Right forelimb (tissue), 1 donor: Measurements from ENCODE around the gene MAFB.
"Not testable (repeated sequence)": the region's sequence is repeated elsewhere in the genome, so short reads cannot be mapped to it uniquely, and the experiment has no call there.

ENCODE experiments used
- DNase-seq: peaks from one replicate; pipeline ENCODE4 v3.0.0-alpha.2; 2018

MAFB gene

GRCh38 chr20:40689100-40689942 is at the start of gene MAFB:
Gene MAFB, minus strand, starts transcription at chr20:40689236. Its CDS starts 386 bp downstream, at chr20:40688850.
- peak; percentile 95 for DNase-seq

- DNase-seq, result not testable (repeated sequence)
These were observed 47.4 kb upstream of the MAFB start for GRCh38 chr20:40736468-40736867.

DNA sequence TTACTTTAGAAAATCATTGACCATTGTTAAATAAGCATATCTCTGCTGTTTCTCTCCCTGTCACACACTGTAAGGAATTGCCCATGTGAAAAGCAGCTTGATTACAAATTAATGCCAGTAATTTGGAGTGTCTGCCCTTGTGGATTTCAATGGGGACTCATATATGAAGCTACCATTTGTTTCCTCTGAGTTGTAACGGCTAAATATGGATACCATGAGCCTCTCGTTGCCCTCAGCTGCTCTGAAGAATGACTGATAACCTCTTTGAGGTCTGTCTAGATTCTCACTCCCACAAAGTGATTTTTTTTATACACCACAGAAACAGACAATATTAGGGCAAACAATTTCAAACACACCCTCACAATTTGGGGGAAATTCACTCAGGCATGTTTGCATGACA is 40.0 kb upstream of the MAFB start:
- no peak for DNase-seq

DNA sequence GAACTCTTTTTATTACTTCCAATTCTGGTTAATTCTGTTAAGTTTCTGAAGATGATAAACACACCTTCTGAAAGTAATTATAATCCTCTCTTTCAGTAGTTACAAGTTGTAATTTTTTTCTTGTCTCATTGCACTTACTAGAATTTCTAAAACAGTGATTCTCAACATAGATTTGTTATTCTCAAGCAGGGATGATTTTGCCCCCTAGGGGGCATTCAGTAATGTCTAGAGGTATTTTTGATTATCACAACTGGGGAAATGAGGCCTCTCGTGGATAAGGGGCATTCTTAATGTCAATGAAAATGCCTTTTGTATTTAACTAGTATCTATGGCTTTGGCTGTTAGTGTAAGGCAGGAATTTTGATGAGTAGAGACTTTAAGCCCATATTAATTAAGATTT is 39.4 kb upstream of the MAFB start:
- DNase-seq, result no peak

DNA sequence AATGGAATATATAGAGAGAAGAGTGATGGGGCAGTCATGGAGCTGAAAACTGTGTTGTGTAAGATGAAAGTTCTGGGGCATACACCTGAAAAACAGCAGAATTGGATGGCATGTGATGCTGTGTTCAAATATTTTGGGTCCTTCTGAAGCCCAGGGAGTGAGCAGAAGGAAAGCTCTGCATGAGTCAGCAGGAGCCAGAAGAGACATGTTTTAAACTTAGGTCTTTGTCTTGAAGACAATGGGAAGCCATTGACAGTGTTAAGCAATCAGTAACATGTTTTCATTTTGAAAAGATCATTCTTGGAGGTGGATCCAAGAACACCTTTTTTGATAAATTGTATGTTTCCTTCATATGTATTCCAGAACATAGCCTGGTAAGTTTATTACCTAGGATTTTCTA is 38.9 kb upstream of the MAFB start:
- no peak for DNase-seq

GRCh38 chr20:40726776-40727175 is 37.7 kb upstream of the MAFB start:
- no peak for DNase-seq

GRCh38 chr20:40724566-40724965 is 35.5 kb upstream of the MAFB start:
- DNase-seq, result no peak

GRCh38 chr20:40720826-40721225 is 31.8 kb upstream of the MAFB start:
- no peak for DNase-seq

DNA sequence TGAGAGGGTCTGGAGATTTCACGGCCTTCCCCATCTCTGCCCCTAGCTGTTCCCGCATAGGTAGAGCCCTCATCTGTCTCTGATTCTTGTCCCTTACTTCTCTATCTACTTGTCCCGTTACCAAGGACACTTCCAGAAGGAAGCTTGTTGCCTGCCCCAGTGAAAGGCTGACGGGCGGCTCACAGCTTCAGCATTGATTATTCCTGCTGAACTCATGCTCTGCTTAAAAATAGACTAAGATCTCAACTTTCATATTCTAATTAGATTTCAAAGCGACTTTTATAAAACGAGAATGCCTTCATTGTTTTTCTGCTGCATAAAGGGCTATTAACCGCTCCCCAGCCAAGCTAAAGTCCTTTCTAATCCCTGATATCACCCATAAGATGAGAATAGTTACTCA is 31.1 kb upstream of the MAFB start:
- no peak for DNase-seq

- no peak for DNase-seq
These were observed 30.1 kb upstream of the MAFB start for GRCh38 chr20:40718982-40719729.

DNA sequence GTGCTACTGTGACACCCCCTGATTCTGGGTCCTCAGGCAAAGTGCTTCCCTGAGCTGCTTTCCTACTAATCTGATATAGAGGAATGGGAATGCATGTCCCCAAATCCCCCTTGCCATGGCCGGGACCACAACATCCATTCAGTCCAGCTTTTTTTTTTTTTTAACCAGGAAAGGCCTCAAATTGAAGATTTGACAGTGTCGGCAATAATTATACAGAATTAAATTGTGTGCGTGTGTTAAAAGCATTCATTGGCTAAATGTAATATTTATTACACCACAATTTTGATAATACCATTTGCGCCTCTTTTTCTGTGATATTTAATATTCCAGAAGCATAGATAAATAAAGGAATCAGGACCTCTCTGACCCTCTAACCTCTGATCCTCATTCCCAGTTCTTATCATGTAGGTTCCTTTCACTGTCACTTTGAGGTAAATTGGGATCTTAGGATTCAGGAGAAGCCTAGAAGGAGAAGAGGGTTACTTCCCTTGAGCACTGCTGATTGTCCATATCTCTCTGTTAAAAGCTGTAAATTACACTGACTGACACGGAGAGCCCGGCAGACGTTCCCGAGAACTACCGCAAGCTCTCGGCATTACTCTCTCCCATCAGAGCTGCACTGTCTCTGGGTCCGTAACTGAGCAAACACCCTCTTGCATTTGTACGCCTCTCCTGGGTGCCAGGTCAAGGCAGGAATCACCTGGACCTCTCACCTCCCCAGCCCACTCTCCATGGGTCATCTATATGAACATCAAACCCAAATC is 29.4 kb upstream of the MAFB start:
- DNase-seq, result no peak

DNA sequence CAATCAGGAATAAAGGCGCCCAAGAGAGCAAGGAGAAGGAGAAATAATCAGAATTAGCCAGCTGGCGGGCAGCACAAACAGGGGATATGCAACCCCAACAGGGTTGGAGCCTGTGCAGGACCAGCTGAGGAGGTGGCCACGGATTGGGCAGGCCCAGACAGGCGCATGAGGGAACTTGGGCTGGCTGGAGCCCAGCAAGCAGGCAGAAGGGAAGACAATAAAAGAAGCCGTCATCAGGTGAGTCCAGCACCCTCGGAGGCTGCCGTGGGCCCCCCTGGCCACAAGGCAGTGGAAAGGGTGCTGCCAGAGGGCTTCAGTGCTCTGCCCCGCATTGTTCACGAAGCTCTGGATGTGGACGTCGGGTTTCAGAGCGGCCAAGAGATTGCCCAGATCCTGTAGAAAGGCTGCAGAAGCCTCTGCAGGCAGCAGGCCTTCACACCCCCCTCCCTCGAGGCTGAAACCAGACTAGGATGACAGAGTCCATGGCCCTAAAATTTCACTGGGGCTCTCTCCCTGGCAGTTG is 28.4 kb upstream of the MAFB start:
- no peak for DNase-seq

- no peak for DNase-seq
These were observed 26.5 kb upstream of the MAFB start for GRCh38 chr20:40715491-40715890.

DNA sequence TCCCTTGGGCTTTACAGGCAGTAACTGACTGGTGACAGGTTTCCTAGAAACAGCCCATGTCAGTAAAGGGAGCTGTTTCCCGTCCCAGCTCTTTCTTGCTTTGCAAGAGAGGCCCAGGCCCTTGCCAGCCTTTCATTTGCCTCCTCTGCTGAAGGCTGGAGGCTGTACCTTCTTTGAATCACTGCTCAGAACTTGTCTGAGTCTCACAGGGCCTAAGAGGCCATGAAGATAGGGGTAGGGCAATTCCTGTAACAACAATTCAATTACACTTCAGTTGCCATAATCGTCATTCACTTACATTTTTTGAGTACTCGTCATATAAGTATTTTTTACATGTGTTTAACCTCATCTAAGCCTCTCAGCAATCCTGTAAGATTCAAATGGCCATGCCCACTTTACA is 25.9 kb upstream of the MAFB start:
- DNase-seq, result no peak

GRCh38 chr20:40714109-40714508 is 25.1 kb upstream of the MAFB start:
- no peak for DNase-seq

DNA sequence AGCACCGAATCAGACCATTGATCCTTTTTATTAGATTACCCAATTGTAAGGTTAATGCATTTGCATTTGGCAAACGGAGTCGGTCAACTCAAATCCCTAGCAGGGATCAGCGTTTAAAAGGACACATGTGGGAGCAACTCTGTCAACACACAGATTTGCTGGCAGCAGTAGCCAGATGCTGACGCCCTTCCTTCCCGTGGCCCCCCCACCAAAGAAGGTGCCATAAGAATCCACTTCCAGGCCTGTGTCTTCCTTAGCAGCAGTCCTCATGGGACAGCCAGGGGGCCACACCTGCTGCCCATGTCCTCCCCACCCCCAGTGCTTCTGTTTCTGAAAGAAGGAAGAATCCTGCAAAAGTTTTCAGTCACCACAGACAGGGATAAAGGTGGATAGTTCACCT is 24.5 kb upstream of the MAFB start:
- no peak for DNase-seq

DNA sequence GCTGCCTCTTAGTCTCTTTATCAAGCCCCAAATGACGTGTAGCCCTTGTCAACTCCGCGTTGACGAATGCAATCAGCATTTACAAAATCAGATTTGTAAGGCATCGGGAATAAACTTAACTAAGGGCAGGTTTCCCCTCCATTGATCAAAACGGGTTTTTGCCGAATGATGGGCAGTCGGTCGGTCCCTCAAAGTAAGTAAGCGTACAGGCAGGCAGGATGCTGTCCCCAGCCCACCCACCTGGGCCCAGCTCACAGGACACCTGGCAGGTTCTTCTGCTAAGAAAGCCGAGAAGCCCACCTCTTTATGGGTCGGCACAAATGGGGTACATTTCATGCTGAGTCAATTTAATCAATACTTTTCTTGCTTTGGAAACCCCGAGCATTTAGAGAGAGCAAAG is 22.0 kb upstream of the MAFB start:
- DNase-seq, result no peak

DNA sequence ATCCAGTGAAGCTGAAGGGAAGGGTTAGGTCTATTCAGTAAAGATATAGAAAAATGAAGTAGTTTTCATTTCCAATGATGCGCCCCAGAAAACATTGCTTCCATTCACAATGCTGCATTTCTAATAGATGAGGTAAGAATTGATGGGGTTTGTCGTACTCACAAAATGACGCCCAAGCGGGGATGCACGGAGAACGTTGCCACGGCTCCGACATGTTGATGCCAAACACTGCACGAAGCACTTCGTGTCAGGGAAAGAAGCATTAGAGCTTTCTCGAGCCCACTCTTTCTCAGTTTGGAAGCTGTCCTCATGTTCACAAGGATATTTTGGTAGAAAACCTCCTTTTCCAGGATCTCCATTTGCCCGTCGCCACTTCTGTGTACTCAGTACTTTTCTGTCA is 21.6 kb upstream of the MAFB start:
- no peak for DNase-seq

- DNase-seq, result no peak
These were observed 18.0 kb upstream of the MAFB start for GRCh38 chr20:40706977-40707582.

DNA sequence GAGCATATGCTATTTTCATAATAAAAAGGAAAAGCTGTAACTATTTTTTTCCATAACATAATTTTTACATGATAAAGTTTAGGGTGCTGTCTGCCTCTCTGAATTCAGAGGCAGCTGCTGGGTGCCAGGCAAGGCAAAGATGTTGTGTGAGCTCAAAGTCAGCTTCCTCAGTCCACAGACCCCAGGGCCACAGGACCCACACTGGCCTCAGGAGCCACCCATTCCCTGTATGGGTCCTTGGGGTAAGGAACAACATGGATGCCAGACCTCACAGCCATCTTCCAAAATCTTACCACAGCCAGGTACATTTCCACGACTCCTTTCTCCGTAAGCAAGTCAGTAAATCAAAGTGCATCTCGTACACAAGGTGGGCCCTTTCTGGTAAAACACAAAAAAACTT is 16.4 kb upstream of the MAFB start:
- DNase-seq, result no peak

GRCh38 chr20:40704828-40705227 is 15.8 kb upstream of the MAFB start:
- DNase-seq, result no peak

GRCh38 chr20:40703975-40704530 is 15.0 kb upstream of the MAFB start:
- DNase-seq, result no peak

DNA sequence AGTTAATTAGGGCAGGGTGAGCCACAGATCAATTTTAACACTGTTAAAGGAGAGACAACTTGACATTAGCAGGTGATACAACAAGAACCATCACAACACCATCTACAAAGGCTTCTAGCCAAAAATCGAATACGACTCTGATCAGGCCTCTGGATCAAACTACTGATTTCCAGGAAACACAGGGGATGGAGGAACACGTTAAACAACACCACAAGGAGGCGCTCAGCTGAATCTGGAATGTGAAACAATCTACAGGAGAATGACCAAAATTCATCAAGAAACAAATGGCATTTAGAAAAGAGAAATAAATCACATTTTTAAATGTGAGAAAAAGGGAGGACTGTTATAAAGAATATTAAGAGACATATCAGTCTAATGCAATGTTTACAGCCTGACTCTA is 13.5 kb upstream of the MAFB start:
- DNase-seq, result no peak
